Thymus (tissue), 11 donors: ENCODE results near the gene STIMATE. TPM values are rescaled to one million over a fixed set of nuclear protein-coding genes. Genes with fewer than 3 reads are reported as not detected.

Experiments
- DNase-seq, 9 donors: peaks; one replicate each; pipeline ENCODE4 v3.0.0-alpha.2; 2013; ENCODE audit warnings: low spot score in 9 of 9, low read depth in 6 of 9, missing footprints in 1 of 9
- H3K27ac ChIP-seq, 2 donors: one replicate each; pipeline ENCODE4 v1.5.1; 2013; ENCODE audit warnings: control low read depth in 1 of 2, low read depth in 1 of 2, low read length in 1 of 2, mild to moderate bottlenecking in 1 of 2, moderate library complexity in 1 of 2
- H3K27me3 ChIP-seq, 2 donors: one replicate each; pipeline ENCODE4 v1.5.1; 2013; ENCODE audit warnings: low read length in 1 of 2; ENCODE audit not compliant: control insufficient read depth in 2 of 2, insufficient read depth in 1 of 2
- H3K36me3 ChIP-seq, 2 donors: one replicate each; pipeline ENCODE4 v1.5.1; 2013; ENCODE audit warnings: low read length in 1 of 2, mild to moderate bottlenecking in 1 of 2, moderate library complexity in 1 of 2; ENCODE audit not compliant: control insufficient read depth in 2 of 2, insufficient read depth in 2 of 2
- H3K4me1 ChIP-seq, 2 donors: one replicate each; pipeline ENCODE4 v1.5.1; 2013; ENCODE audit warnings: low read length in 2 of 2; ENCODE audit not compliant: control insufficient read depth in 2 of 2, insufficient read depth in 2 of 2
- H3K4me3 ChIP-seq, 2 donors: one replicate each; pipeline ENCODE4 v1.5.1; 2013; ENCODE audit warnings: low read length in 2 of 2, control low read depth in 1 of 2, mild to moderate bottlenecking in 1 of 2
- H3K9me3 ChIP-seq, 2 donors: one replicate each; pipeline ENCODE4 v1.5.1; 2013; ENCODE audit warnings: low read length in 1 of 2, mild to moderate bottlenecking in 1 of 2; ENCODE audit not compliant: control insufficient read depth in 2 of 2, insufficient read depth in 1 of 2
- WGBS: extraction: QIAGEN DNeasy Blood & Tissue Kit; methylation state at CpG from one replicate; pipeline ENCODE4 v1.1.7; 2013; 5-methylcytosine and 5-hydroxymethylcytosine counted together
- polyA plus RNA-seq: library from polyadenylated mRNA; stranded (reverse); fragments of 200-250 nt; gene quantifications from one replicate; pipeline ENCODE4 v1.2.3, GENCODE V29; 2013
- total RNA-seq: library from RNA; stranded (reverse); fragments of 120-200 nt; gene quantifications from one replicate; pipeline ENCODE4 v1.2.4, GENCODE V29; 2013
- donor health status: healthy.

STIMATE gene
- total and polyA plus RNA-seq, 2 donors = 7.5 to 9.2 TPM

GRCh38 chr3:52792413-52792812 lies 104.9 kb downstream of the STIMATE start:
- Histone ChIP-seq H3K27ac (no peak overlapping the region), H3K36me3 (no peaks in the 10 kb centered on the region)
- WGBS = 95% methylated on average over 7 of the region's 7 CpGs

GRCh38 chr3:52791928-52792327 lies 105.4 kb downstream of the STIMATE start:
- peaks cover 0 to 14% of the 10 kb centered on the region in 2 donors for H3K4me1 ChIP-seq
- H3K9me3 ChIP-seq = no peaks in the 10 kb centered on the region
- H3K27me3 ChIP-seq = no peaks in the 10 kb centered on the region
- 93% methylated on average over 4 of the region's 4 CpGs for WGBS
- H3K4me3 ChIP-seq = no peak overlapping the region
- no peak overlapping the region for H3K27ac ChIP-seq
- no peaks in the 10 kb centered on the region for H3K36me3 ChIP-seq
- DNase-seq = no peak

More at GRCh38 chr3:52792413-52792812, 104.9 kb downstream of the STIMATE start:
- H3K27me3 ChIP-seq = no peaks in the 10 kb centered on the region
- no peak overlapping the region for H3K4me3 ChIP-seq
- H3K9me3 ChIP-seq = no peaks in the 10 kb centered on the region
- H3K4me1 ChIP-seq = peaks cover 0 to 14% of the 10 kb centered on the region in 2 donors
- DNase-seq = no peak

GRCh38 chr3:52791366-52791765 lies 106.0 kb downstream of the STIMATE start:
- no peak for DNase-seq
- 88% methylated on average over 12 of the region's 12 CpGs for WGBS

GRCh38 chr3:52790741-52791140 lies 106.6 kb downstream of the STIMATE start:
- 97% methylated on average over 13 of the region's 13 CpGs for WGBS
- no peak overlapping the region for H3K4me3 ChIP-seq
- no peaks in the 10 kb centered on the region for H3K36me3 ChIP-seq
- H3K4me1 ChIP-seq = peaks cover 0 to 11% of the 10 kb centered on the region in 2 donors
- DNase-seq = no peak
- H3K9me3 ChIP-seq = no peaks in the 10 kb centered on the region
- H3K27ac ChIP-seq = no peak overlapping the region
- H3K27me3 ChIP-seq = no peaks in the 10 kb centered on the region

More at GRCh38 chr3:52791366-52791765, 106.0 kb downstream of the STIMATE start:
- no peak overlapping the region for H3K27ac ChIP-seq
- H3K4me1 ChIP-seq = peaks cover 0 to 14% of the 10 kb centered on the region in 2 donors
- no peaks in the 10 kb centered on the region for H3K27me3 ChIP-seq
- no peaks in the 10 kb centered on the region for H3K9me3 ChIP-seq
- no peaks in the 10 kb centered on the region for H3K36me3 ChIP-seq
- H3K4me3 ChIP-seq = no peak overlapping the region

GRCh38 chr3:52790337-52790736 lies 107.0 kb downstream of the STIMATE start:
- Histone ChIP-seq H3K36me3 (no peaks in the 10 kb centered on the region), H3K27ac (no peak overlapping the region), H3K4me1 (peaks cover 0 to 8% of the 10 kb centered on the region in 2 donors), H3K9me3 (no peaks in the 10 kb centered on the region), H3K4me3 (no peak overlapping the region), H3K27me3 (no peaks in the 10 kb centered on the region)
- DNase-seq = no peak
- 96% methylated on average over 7 of the region's 7 CpGs for WGBS

- Histone ChIP-seq H3K36me3 (no peaks in the 10 kb centered on the region), H3K4me1 (peaks cover 0 to 4% of the 10 kb centered on the region in 2 donors), H3K27me3 (no peaks in the 10 kb centered on the region), H3K9me3 (no peaks in the 10 kb centered on the region), H3K27ac (no peak overlapping the region), H3K4me3 (no peak overlapping the region)
- WGBS = 97% methylated on average over 6 of the region's 6 CpGs
- DNase-seq = no peak
Measured at GRCh38 chr3:52789746-52790040, 107.7 kb downstream of the STIMATE start.

GRCh38 chr3:52788890-52789745 lies 108.2 kb downstream of the STIMATE start:
- H3K27me3 ChIP-seq = no peaks in the 10 kb centered on the region
- no peaks in the 10 kb centered on the region for H3K9me3 ChIP-seq
- H3K4me1 ChIP-seq = peaks cover 0 to 4% of the 10 kb centered on the region in 2 donors
- no peaks in the 10 kb centered on the region for H3K36me3 ChIP-seq
- no peak overlapping the region for H3K4me3 ChIP-seq
- no peak overlapping the region for H3K27ac ChIP-seq
- 94% methylated on average over 16 of the region's 16 CpGs for WGBS
- no peak for DNase-seq

GRCh38 chr3:52787672-52788625 lies 109.4 kb downstream of the STIMATE start:
- no peak for DNase-seq
- H3K27ac ChIP-seq = no peak overlapping the region

GRCh38 chr3:52787246-52787645 lies 110.1 kb downstream of the STIMATE start:
- Histone ChIP-seq H3K27me3 (no peaks in the 10 kb centered on the region), H3K27ac (no peak overlapping the region), H3K9me3 (no peaks in the 10 kb centered on the region), H3K4me1 (peaks cover 0 to 2% of the 10 kb centered on the region in 2 donors), H3K36me3 (no peaks in the 10 kb centered on the region), H3K4me3 (no peak overlapping the region)
- no peak for DNase-seq
- WGBS = 93% methylated on average over 11 of the region's 11 CpGs

More at GRCh38 chr3:52787672-52788625, 109.4 kb downstream of the STIMATE start:
- H3K27me3 ChIP-seq = no peaks in the 10 kb centered on the region
- WGBS = 92% methylated on average over 17 of the region's 17 CpGs
- no peaks in the 10 kb centered on the region for H3K36me3 ChIP-seq
- no peaks in the 10 kb centered on the region for H3K9me3 ChIP-seq
- peaks cover 0 to 4% of the 10 kb centered on the region in 2 donors for H3K4me1 ChIP-seq
- H3K4me3 ChIP-seq = no peak overlapping the region
